Prostate gland (tissue), 2 donors: Measurements from ENCODE around the gene STK24.

ENCODE experiments used
- POLR2A ChIP-seq: fragments of 450-650 bp; IDR thresholded peaks from one replicate; pipeline ENCODE4 v1.6.1; 2016; ENCODE audit warnings: antibody characterized with exemption, mild to moderate bottlenecking
- TF ChIP-seq, protein P1 (sequence below), 4 experiments: fragments of 200-600 bp in 2 of 4; fragments of 450-650 bp in 2 of 4; sonication (generic) in 2 of 4; IDR thresholded peaks; 1 replicate in 3 of 4; 2 replicates in 1 of 4; pipeline ENCODE4 v1.5.1; 2016 to 2019; ENCODE audit warnings: antibody characterized with exemption in 4 of 4, mild to moderate bottlenecking in 2 of 4, moderate library complexity in 2 of 4

- TF ChIP-seq, protein P1, sequence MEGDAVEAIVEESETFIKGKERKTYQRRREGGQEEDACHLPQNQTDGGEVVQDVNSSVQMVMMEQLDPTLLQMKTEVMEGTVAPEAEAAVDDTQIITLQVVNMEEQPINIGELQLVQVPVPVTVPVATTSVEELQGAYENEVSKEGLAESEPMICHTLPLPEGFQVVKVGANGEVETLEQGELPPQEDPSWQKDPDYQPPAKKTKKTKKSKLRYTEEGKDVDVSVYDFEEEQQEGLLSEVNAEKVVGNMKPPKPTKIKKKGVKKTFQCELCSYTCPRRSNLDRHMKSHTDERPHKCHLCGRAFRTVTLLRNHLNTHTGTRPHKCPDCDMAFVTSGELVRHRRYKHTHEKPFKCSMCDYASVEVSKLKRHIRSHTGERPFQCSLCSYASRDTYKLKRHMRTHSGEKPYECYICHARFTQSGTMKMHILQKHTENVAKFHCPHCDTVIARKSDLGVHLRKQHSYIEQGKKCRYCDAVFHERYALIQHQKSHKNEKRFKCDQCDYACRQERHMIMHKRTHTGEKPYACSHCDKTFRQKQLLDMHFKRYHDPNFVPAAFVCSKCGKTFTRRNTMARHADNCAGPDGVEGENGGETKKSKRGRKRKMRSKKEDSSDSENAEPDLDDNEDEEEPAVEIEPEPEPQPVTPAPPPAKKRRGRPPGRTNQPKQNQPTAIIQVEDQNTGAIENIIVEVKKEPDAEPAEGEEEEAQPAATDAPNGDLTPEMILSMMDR (IDR thresholded peaks at IDR 0.05) = peak in 2 of 4 experiments; percentile 16 to 48
- TF ChIP-seq POLR2A = no peak
These were observed 19.8 kb downstream of the STK24 start for GRCh38 chr13:98556968-98557631.
